ENCODE measurements around the gene YY1.
"Not testable (repeated sequence)": the region's sequence is repeated elsewhere in the genome, so short reads cannot be mapped to it uniquely, and the experiment has no call there.

Gene YY1

DNA sequence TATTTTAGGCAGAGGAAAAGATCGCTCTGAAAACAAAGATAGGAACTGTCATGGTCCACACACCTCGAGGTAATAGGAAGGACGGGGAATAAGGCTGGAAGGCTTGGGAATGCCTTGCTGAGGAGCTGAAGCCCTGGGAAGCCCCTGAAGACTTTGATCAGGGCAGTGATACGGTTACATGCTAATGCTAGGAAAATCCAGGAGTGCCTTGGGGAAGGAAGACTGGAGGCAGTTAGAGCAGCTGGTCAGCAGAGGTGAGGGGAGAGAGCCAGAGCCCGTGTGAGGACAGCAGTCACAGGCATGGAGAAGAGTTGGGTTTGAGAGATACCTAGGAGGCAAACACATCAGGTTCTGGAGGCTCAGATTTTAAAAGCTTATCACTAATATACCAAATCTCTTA, 8.6 kb upstream of the YY1 start:
- Histone ChIP-seq H3K4me1 (ENCODE audit: insufficient read depth, low read length) (no peaks in the 10 kb centered on the region), H3K27me3 (ENCODE audit: insufficient read depth, low read length) (no peaks in the 10 kb centered on the region), H3K36me3 (ENCODE audit: insufficient read depth, low read length) (peaks cover 33% of the 10 kb centered on the region), H3K27ac (ENCODE audit: low read depth, low read length) (no peak overlapping the region), H3K9me3 (ENCODE audit: insufficient read depth, low read depth, low read length) (no peaks in the 10 kb centered on the region), H3K4me3 (ENCODE audit: low read length) (no peak overlapping the region), H3K9ac (ENCODE audit: low read depth, low read length) (no peak overlapping the region)
- WGBS, result 78% methylated on average over 5 of the region's 5 CpGs

DNA sequence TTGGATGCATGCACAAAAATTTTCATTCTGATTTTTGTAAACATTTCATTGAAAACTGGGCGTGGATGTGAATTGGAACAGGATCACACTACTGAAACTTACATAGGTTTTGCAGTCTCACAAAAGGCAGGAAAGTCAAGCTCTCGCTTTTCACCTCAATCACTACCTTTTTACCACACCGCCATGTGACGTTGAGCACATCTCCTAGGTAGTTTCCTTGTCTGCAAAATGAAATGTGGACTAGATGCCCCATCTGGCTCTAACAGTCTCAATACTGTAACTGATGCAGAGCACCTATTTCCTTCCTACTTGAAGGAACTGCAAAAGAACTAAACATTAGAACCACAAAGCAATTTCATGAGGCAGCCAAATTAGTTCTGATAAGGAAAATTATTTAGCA, 4.4 kb upstream of the YY1 start:
- Histone ChIP-seq H3K27me3 (ENCODE audit: insufficient read depth, low read length) (no peaks in the 10 kb centered on the region), H3K4me3 (ENCODE audit: low read length) (no peak overlapping the region), H3K9ac (ENCODE audit: low read depth, low read length) (no peak overlapping the region), H3K9me3 (ENCODE audit: insufficient read depth, low read depth, low read length) (no peaks in the 10 kb centered on the region), H3K27ac (ENCODE audit: low read depth, low read length) (no peak overlapping the region), H3K36me3 (ENCODE audit: insufficient read depth, low read length) (peaks cover 21% of the 10 kb centered on the region), H3K4me1 (ENCODE audit: insufficient read depth, low read length) (peaks cover 7% of the 10 kb centered on the region)
- WGBS, result 94% methylated on average over 4 of the region's 4 CpGs

- H3K4me1 ChIP-seq (ENCODE audit: insufficient read depth, low read length), result peaks cover 13% of the 10 kb centered on the region
- peaks cover 20% of the 10 kb centered on the region for H3K36me3 ChIP-seq (ENCODE audit: insufficient read depth, low read length)
- H3K9ac ChIP-seq (ENCODE audit: low read depth, low read length), result peak overlapping the region; percentile 97; the same call in 1 of the 2 replicates
- not testable (repeated sequence) for H3K27me3 ChIP-seq (ENCODE audit: insufficient read depth, low read length); H3K27ac ChIP-seq (ENCODE audit: low read depth, low read length); H3K9me3 ChIP-seq (ENCODE audit: insufficient read depth, low read depth, low read length)
- 97% methylated on average over 12 of the region's 12 CpGs for WGBS
- H3K4me3 ChIP-seq (ENCODE audit: low read length), result peak overlapping the region; percentile 95
These were observed 2.6 kb upstream of the YY1 start for GRCh38 chr14:100236271-100236818.

DNA sequence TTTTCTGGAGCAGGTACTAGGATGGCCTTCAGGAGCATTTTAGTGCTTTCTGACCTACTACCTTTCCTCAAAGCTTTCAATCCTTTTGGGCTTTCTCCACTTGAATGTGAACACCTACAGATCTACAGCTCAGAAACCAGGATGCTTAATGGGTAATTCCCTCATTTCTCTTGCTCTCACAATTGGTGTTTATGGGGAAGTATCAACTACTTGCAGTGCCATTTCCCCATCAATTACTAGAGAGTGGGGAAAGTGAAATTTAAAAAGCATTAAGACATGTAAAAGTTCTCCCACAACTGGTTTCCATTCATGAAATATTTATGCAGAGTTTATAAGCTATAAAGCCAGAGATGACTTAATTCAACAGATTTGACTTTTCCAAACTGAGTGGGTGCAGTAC, 2.1 kb upstream of the YY1 start:
- H3K4me3 ChIP-seq (ENCODE audit: low read length), result peak overlapping the region; percentile 95
- peaks cover 23% of the 10 kb centered on the region for H3K36me3 ChIP-seq (ENCODE audit: insufficient read depth, low read length)
- no peaks in the 10 kb centered on the region for H3K9me3 ChIP-seq (ENCODE audit: insufficient read depth, low read depth, low read length)
- H3K4me1 ChIP-seq (ENCODE audit: insufficient read depth, low read length), result peaks cover 15% of the 10 kb centered on the region
- no peaks in the 10 kb centered on the region for H3K27me3 ChIP-seq (ENCODE audit: insufficient read depth, low read length)
- peak overlapping the region; percentile 97; the same call in 1 of the 2 replicates for H3K9ac ChIP-seq (ENCODE audit: low read depth, low read length)
- 0 out of 2 replicates have a peak overlapping the region, but pooled peaks have one; percentile 100 for H3K27ac ChIP-seq (ENCODE audit: low read depth, low read length)

DNA sequence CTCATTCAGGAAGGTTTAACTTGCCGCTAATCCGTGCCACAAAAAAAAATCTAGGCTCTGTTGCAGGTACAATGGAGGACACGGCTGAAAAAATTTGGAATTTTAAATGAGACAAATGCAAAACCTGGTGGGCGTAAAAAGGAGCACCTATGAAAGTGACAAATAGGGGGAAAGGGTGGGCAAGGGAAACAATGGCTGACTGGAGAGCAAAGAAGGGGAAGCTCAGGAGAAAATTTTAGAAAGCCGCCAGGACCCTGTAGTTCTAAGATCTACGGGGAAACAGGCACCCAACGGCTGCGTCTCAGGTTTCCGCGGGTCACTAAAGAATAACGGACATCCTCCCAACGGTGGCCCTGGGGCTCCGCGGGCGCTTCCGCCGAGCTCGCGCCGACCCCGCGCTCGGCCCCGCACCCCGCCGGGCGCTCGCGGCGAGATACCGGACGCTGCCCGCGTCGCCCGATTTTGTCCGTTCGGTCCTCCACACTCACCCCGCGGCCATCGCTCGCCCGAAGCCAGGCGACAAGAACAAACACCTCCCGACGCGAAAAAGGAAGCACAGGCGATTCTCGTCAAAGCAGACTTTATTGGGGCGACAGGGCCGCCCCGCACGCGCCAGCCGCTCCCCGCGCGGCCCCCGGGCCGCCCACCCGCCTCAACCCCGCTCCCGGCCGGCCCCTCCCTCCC, 1.1 kb upstream of the YY1 start:
- Histone ChIP-seq H3K9ac (ENCODE audit: low read depth, low read length) (peak overlapping the region; percentile 97), H3K9me3 (ENCODE audit: insufficient read depth, low read depth, low read length) (no peaks in the 10 kb centered on the region), H3K4me1 (ENCODE audit: insufficient read depth, low read length) (peaks cover 15% of the 10 kb centered on the region), H3K27ac (ENCODE audit: low read depth, low read length) (peak overlapping the region; percentile 100), H3K36me3 (ENCODE audit: insufficient read depth, low read length) (peaks cover 30% of the 10 kb centered on the region), H3K4me3 (ENCODE audit: low read length) (peak overlapping the region; percentile 95), H3K27me3 (ENCODE audit: insufficient read depth, low read length) (no peaks in the 10 kb centered on the region)
- under 1% methylated on average over 64 of the region's 64 CpGs for WGBS

DNA sequence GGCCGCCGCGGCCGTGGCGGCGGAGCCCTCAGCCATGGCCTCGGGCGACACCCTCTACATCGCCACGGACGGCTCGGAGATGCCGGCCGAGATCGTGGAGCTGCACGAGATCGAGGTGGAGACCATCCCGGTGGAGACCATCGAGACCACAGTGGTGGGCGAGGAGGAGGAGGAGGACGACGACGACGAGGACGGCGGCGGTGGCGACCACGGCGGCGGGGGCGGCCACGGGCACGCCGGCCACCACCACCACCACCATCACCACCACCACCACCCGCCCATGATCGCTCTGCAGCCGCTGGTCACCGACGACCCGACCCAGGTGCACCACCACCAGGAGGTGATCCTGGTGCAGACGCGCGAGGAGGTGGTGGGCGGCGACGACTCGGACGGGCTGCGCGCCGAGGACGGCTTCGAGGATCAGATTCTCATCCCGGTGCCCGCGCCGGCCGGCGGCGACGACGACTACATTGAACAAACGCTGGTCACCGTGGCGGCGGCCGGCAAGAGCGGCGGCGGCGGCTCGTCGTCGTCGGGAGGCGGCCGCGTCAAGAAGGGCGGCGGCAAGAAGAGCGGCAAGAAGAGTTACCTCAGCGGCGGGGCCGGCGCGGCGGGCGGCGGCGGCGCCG, 381 bp downstream of the YY1 start:
- H3K9me3 ChIP-seq (ENCODE audit: insufficient read depth, low read depth, low read length), result no peaks in the 10 kb centered on the region
- under 1% methylated on average over 80 of the region's 93 CpGs for WGBS
- peaks cover 15% of the 10 kb centered on the region for H3K4me1 ChIP-seq (ENCODE audit: insufficient read depth, low read length)
- H3K27me3 ChIP-seq (ENCODE audit: insufficient read depth, low read length), result no peaks in the 10 kb centered on the region
- H3K4me3 ChIP-seq (ENCODE audit: low read length), result peak overlapping the region; percentile 95
- peak overlapping the region; percentile 97 for H3K27ac ChIP-seq (ENCODE audit: low read depth, low read length)
- H3K36me3 ChIP-seq (ENCODE audit: insufficient read depth, low read length), result peaks cover 28% of the 10 kb centered on the region
- H3K9ac ChIP-seq (ENCODE audit: low read depth, low read length), result peak overlapping the region; percentile 92

DNA sequence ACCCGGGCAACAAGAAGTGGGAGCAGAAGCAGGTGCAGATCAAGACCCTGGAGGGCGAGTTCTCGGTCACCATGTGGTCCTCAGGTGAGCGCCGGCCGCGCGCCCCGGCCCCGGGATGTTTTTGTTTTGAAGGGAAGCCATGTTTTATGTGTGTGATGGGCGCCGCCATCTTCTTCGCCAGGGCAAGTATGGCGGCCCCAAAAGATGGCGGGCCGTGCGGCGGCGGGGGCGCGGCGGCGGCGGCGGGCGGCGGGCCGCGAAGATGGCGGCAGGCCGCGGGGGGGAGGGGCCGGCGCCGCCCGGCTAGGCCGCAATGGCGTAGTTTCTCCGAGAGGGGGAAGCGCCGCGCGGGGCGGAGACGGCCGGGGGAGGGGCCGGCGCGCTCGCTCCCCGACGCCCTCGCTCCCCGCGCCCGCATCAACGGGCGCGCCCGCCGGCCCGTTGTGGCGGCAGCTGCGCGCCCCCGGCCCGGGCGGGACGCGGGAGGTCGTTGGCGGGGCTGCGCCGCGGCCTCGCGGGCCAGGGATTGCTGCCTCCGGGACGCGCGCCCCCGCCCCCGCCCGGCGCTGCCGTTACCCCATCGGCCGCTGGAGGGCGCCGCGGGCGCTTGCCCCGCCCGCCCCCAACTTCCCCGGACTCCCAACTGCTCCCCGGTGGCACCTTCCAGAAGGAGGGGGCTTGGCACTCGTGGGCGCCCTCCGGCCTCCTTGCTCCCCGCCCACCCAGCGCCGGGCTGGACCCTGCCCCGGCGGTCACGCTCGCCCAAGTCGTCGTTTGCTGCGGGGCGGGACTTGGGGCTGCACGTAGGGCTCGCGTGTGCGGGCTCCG, 1.1 kb downstream of the YY1 start:
- Histone ChIP-seq H3K36me3 (ENCODE audit: insufficient read depth, low read length) (peaks cover 21% of the 10 kb centered on the region), H3K9ac (ENCODE audit: low read depth, low read length) (peak overlapping the region; percentile 92), H3K9me3 (ENCODE audit: insufficient read depth, low read depth, low read length) (no peaks in the 10 kb centered on the region), H3K4me3 (ENCODE audit: low read length) (peak overlapping the region; percentile 95), H3K4me1 (ENCODE audit: insufficient read depth, low read length) (peaks cover 15% of the 10 kb centered on the region), H3K27me3 (ENCODE audit: insufficient read depth, low read length) (no peaks in the 10 kb centered on the region), H3K27ac (ENCODE audit: low read depth, low read length) (peak overlapping the region; percentile 97)
- WGBS, result under 1% methylated on average over 115 of the region's 115 CpGs

DNA sequence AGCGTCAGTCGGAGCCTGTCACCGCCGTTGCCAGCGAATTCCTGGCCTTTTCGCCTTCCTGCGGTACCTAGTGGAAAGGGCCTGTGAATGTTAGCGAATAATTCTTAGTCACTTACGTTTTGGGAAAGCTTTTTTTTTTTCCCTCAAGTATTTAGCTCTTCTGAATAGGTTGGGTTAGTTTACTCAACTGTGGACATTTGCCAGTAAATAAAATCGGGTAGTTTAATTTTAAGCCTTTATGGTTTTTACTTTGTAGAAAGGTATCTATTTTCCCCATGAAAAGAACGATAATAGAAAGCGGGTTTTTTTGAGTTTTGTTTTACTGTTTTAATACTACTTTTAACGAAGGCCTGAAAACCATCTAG, 1.7 kb downstream of the YY1 start:
- H3K4me1 ChIP-seq (ENCODE audit: insufficient read depth, low read length), result peaks cover 15% of the 10 kb centered on the region
- H3K36me3 ChIP-seq (ENCODE audit: insufficient read depth, low read length), result peaks cover 18% of the 10 kb centered on the region; the same call in 1 of the 2 replicates
- peak overlapping the region; percentile 77 for H3K27ac ChIP-seq (ENCODE audit: low read depth, low read length)
- no peaks in the 10 kb centered on the region for H3K9me3 ChIP-seq (ENCODE audit: insufficient read depth, low read depth, low read length)
- peak overlapping the region; percentile 95 for H3K4me3 ChIP-seq (ENCODE audit: low read length)
- H3K9ac ChIP-seq (ENCODE audit: low read depth, low read length), result peak overlapping the region; percentile 70
- no peaks in the 10 kb centered on the region for H3K27me3 ChIP-seq (ENCODE audit: insufficient read depth, low read length)
- WGBS, result 2% methylated on average over 10 of the region's 13 CpGs

DNA sequence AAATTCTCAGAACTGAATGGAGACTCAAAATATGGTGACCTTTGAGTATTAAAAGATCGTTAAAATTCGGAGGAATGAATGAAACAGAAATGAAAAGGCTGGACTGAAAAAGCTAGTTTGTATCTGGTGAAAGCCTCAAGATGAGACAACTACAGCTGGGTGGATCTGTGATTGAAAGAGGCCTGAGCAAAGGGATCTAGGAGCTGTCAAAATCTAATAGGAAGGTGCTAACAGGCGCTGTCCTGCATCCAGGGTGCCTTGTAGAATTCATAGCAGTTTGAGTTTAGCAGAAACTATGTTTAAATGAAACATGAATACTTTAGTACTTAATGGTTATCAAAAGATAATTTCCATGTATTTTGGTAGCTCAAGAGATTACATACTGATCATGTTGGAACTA, 2.3 kb downstream of the YY1 start:
- Histone ChIP-seq H3K9me3 (ENCODE audit: insufficient read depth, low read depth, low read length) (no peaks in the 10 kb centered on the region), H3K4me3 (ENCODE audit: low read length) (peak overlapping the region; percentile 95), H3K36me3 (ENCODE audit: insufficient read depth, low read length) (peaks cover 18% of the 10 kb centered on the region; the same call in 1 of the 2 replicates), H3K27me3 (ENCODE audit: insufficient read depth, low read length) (no peaks in the 10 kb centered on the region), H3K9ac (ENCODE audit: low read depth, low read length) (no peak overlapping the region; the same call in 1 of the 2 replicates), H3K27ac (ENCODE audit: low read depth, low read length) (no peak overlapping the region), H3K4me1 (ENCODE audit: insufficient read depth, low read length) (peaks cover 21% of the 10 kb centered on the region)
- 83% methylated on average over 3 of the region's 3 CpGs for WGBS

DNA sequence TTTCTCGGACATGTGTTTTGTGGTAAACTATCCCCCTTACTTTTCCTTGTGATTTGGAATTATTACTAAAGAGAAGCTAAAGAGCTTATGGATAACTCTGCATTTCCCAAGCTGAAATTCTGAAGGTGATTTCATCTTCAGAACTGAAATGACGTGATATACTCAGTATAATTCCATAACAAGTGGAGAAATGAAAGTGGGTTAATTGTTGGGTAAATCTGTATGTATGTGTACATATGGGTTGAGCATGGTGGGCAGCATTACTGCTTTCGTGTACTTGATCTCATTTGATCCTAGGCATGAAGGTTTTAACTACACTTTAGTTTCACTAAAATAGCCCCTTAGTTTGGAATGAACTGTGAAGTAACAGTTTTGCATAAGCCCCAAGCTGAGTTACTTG, 4.1 kb downstream of the YY1 start:
- H3K4me3 ChIP-seq (ENCODE audit: low read length), result no peak overlapping the region
- H3K27me3 ChIP-seq (ENCODE audit: insufficient read depth, low read length), result no peaks in the 10 kb centered on the region
- WGBS, result 73% methylated on average over 2 of the region's 3 CpGs
- no peak overlapping the region for H3K27ac ChIP-seq (ENCODE audit: low read depth, low read length)
- H3K9ac ChIP-seq (ENCODE audit: low read depth, low read length), result no peak overlapping the region
- H3K36me3 ChIP-seq (ENCODE audit: insufficient read depth, low read length), result peaks cover 21% of the 10 kb centered on the region; the same call in 1 of the 2 replicates
- H3K9me3 ChIP-seq (ENCODE audit: insufficient read depth, low read depth, low read length), result no peaks in the 10 kb centered on the region
- H3K4me1 ChIP-seq (ENCODE audit: insufficient read depth, low read length), result peaks cover 21% of the 10 kb centered on the region

Data from HUES64 (cell line).